Stomach (tissue), 9 donors: Measurements from ENCODE around the gene ACVRL1. TPM values are rescaled to one million over a fixed set of nuclear protein-coding genes. Genes with fewer than 3 reads are reported as not detected.

ENCODE experiments used
- DNase-seq, 2 donors: peaks; one replicate each; pipeline versions ENCODE4 v3.0.0 to v3.0.0-alpha.2; 2013 to 2019
- H3K27ac ChIP-seq, 5 donors: fragments of 200-600 bp in 4 of 5; sonication (generic) in 4 of 5; one replicate each; pipeline ENCODE4 v1.5.1; 2013 to 2019; ENCODE audit warnings: mild to moderate bottlenecking in 1 of 5, moderate library complexity in 1 of 5
- H3K27me3 ChIP-seq, 3 donors: fragments of 200-600 bp; sonication (generic); one replicate each; pipeline ENCODE4 v1.5.1; 2017 to 2019; ENCODE audit warnings: mixed run types in 1 of 3
- H3K36me3 ChIP-seq, 4 donors: fragments of 200-600 bp; sonication (generic); 1 replicate in 3 of 4; 2 replicates in 1 of 4; pipeline ENCODE4 v1.5.1; 2016 to 2019
- H3K4me1 ChIP-seq, 4 donors: fragments of 200-600 bp; sonication (generic); one replicate each; pipeline ENCODE4 v1.5.1; 2016 to 2019
- H3K4me3 ChIP-seq, 4 donors: fragments of 200-600 bp; sonication (generic) in 3 of 4; one replicate each; pipeline ENCODE4 v1.5.1; 2016 to 2019; ENCODE audit warnings: mild to moderate bottlenecking in 1 of 4
- H3K9me3 ChIP-seq, 4 donors: fragments of 200-600 bp; sonication (generic); one replicate each; pipeline ENCODE4 v1.5.1; 2016 to 2019
- CTCF ChIP-seq, 7 experiments: fragments of 450-650 bp in 4 of 7; fragments of 200-600 bp in 3 of 7; sonication (generic) in 3 of 7; IDR thresholded peaks; one replicate each; pipeline ENCODE4 v1.5.1; 2016 to 2019; ENCODE audit warnings: antibody characterized with exemption in 7 of 7, control low read depth in 2 of 7, mild to moderate bottlenecking in 1 of 7
- EP300 ChIP-seq: sonication (generic); formaldehyde crosslinking; IDR thresholded peaks from one replicate; pipeline ENCODE4 v1.6.1; 2017; ENCODE audit warnings: antibody characterized with exemption
- POLR2A ChIP-seq, 4 donors: fragments of 450-650 bp; IDR thresholded peaks; one replicate each; pipeline ENCODE4 v1.6.1; 2016; ENCODE audit warnings: antibody characterized with exemption in 4 of 4, control low read depth in 2 of 4, mild to moderate bottlenecking in 1 of 4, moderate library complexity in 1 of 4
- POLR2AphosphoS5 ChIP-seq, 3 donors: sonication (generic); formaldehyde crosslinking; IDR thresholded peaks; one replicate each; pipeline ENCODE4 v1.6.1; 2016; ENCODE audit warnings: antibody characterized with exemption in 3 of 3
- WGBS, 5 donors: extraction: QIAGEN DNeasy Blood & Tissue Kit in 3 of 5; methylation state at CpG; one replicate each; pipeline versions ENCODE4 v1.1.5 to v1.1.7; 2013 to 2018; 5-methylcytosine and 5-hydroxymethylcytosine counted together
- intact Hi-C: fragments of 100-400 bp; cut with DNase I; formaldehyde crosslinking; loops from one replicate; pipeline ENCODE4 v1.15.1; 2023; ENCODE audit warnings: low total_unique reads
- polyA plus RNA-seq, 3 donors: library from polyadenylated mRNA; stranded (reverse); fragments of 200-250 nt; gene quantifications; one replicate each; pipeline ENCODE4 v1.2.3, GENCODE V29; 2013
- total RNA-seq, 5 donors: library from RNA; depleted of rRNA; stranded (reverse); fragments of >200 nt; gene quantifications; one replicate each; pipeline versions ENCODE4 v1.1.0 to v1.2.3, GENCODE V29; 2014 to 2016
- donor health status: healthy with polysubstance abuse.
- donor health status: Bipolar disorder and iron deficiency.
- donor health status: healthy.

The ACVRL1 gene
- total and polyA plus RNA-seq, 8 donors: 11.0 to 117 (median 45.4) TPM

DNA sequence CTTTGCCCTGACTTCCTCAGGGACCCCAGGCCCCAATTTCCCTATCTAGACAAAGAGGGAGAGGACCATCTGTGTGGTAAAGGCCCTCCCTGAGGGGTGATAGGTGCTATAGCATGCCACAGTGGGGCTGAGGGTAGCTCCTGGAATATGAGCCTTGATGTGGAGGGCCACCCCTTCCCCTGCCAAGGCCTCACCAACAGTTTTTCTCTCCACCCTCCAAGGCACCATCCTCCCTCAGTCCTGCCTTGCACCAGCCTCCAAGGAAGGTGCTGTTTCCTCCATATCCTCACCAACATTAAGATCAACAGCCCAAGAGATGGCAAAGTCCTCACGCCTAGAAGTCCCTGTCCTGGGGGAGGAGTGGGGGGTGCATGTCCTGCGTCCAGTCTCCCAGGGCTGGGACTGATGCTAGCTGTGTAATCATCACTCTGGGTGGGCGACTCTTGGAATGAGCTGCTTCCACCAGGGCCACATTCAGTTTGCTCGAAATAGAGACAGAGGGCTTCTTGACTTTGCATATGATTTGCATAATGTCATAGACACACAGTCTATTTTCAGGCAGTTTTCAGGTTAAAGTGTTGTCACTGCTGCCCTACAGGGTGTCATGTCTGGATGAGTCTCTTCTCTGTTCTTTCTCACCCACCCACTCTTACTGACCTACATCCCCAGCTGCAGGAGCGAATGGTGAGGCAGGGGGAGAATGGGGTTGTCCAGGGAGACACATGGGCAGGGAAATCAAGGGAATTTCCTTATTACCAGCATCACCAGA, 17.4 kb downstream of the ACVRL1 start:
- 82 to 88% (median 86%) methylated on average over 4 to 5 of the region's 5 CpGs for WGBS, 5 donors
- Histone ChIP-seq H3K36me3 (peaks cover 0 to 5% (median under 1%) of the 10 kb centered on the region in 4 donors), H3K27ac (peak overlapping the region in 1 of 5 donors; percentile 82), H3K9me3 (no peaks in the 10 kb centered on the region), H3K4me1 (peaks cover 18 to 36% (median 22%) of the 10 kb centered on the region in 4 donors), H3K4me3 (no peak overlapping the region), H3K27me3 (no peaks in the 10 kb centered on the region)
- intact Hi-C loops: no loop called here
- TF ChIP-seq EP300 (no peak), POLR2AphosphoS5 (IDR thresholded peaks at IDR 0.05) (no peak), CTCF (IDR thresholded peaks at IDR 0.05) (no peak), POLR2A (IDR thresholded peaks at IDR 0.05) (no peak)
- DNase-seq: no peak

- TF ChIP-seq CTCF (IDR thresholded peaks at IDR 0.05) (no peak), EP300 (no peak), POLR2AphosphoS5 (IDR thresholded peaks at IDR 0.05) (no peak), POLR2A (IDR thresholded peaks at IDR 0.05) (no peak)
- Histone ChIP-seq H3K4me1 (peaks cover 18 to 36% (median 22%) of the 10 kb centered on the region in 4 donors), H3K9me3 (no peaks in the 10 kb centered on the region), H3K27ac (peak overlapping the region in 2 of 5 donors; percentile 33 to 37), H3K27me3 (no peaks in the 10 kb centered on the region), H3K4me3 (no peak overlapping the region), H3K36me3 (no peaks in the 10 kb centered on the region)
- intact Hi-C loops: no loop called here
- 61 to 73% (median 68%) methylated on average over 2 to 3 of the region's 3 CpGs for WGBS, 5 donors
- DNase-seq: no peak
These were observed 18.2 kb downstream of the ACVRL1 start for GRCh38 chr12:51925346-51926063.

GRCh38 chr12:51926064-51926632, 18.8 kb downstream of the ACVRL1 start:
- TF ChIP-seq POLR2A (IDR thresholded peaks at IDR 0.05) (no peak), EP300 (no peak), CTCF (IDR thresholded peaks at IDR 0.05) (no peak), POLR2AphosphoS5 (IDR thresholded peaks at IDR 0.05) (no peak)
- intact Hi-C loops: no loop called here
- 39 to 60% (median 43%) methylated on average over 8 of the region's 8 CpGs for WGBS, 5 donors
- Histone ChIP-seq H3K4me3 (no peak overlapping the region), H3K9me3 (no peaks in the 10 kb centered on the region), H3K27ac (peak overlapping the region in 2 of 5 donors; percentile 33 to 37), H3K36me3 (no peaks in the 10 kb centered on the region), H3K4me1 (peaks cover 18 to 36% (median 22%) of the 10 kb centered on the region in 4 donors), H3K27me3 (no peaks in the 10 kb centered on the region)
- DNase-seq: peak in 1 of 2 donors; percentile 55

DNA sequence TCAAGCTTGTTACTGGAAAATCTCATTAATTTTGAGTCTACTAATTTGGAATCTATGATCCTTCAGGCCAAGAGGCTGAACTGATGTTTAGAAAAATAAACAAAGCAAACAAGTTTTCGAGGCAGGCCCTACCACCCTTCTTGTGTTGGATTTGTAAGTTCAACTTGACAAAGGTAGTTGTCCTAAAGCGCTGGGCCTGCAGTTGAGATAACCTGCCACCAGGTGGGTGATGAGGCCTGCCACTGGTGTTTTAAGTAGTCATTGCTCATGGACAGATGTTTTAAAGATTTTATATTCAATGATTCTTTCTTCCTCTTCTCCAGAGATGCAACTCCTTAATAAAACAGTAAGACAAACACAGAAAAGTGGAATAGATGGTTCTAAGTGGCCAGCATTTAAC, 19.4 kb downstream of the ACVRL1 start:
- intact Hi-C loops: no loop called here
- Histone ChIP-seq H3K36me3 (no peaks in the 10 kb centered on the region), H3K4me3 (no peak overlapping the region), H3K27me3 (no peaks in the 10 kb centered on the region), H3K27ac (peak overlapping the region in 1 of 5 donors; percentile 33), H3K4me1 (peaks cover 18 to 36% (median 22%) of the 10 kb centered on the region in 4 donors), H3K9me3 (no peaks in the 10 kb centered on the region)
- no peak for TF ChIP-seq POLR2A (IDR thresholded peaks at IDR 0.05)
- peak in 5 of 7 experiments; percentile 45 to 77 (median 72) for TF ChIP-seq CTCF (IDR thresholded peaks at IDR 0.05)
- 34 to 74% (median 43%) methylated on average over 2 of the region's 2 CpGs for WGBS, 5 donors
- peak; percentile 73 to 75 for DNase-seq
